ENCODE measurements around the gene TEX29. TPM values are rescaled to one million over a fixed set of nuclear protein-coding genes. Genes with fewer than 3 reads are reported as not detected.

Gene TEX29
- total and polyA plus RNA-seq, 9 of the 15 experiments (the other 6 are each of a cell fraction or from before 2014, with no cell fraction given), result 0.11 TPM; not detected in 7

DNA sequence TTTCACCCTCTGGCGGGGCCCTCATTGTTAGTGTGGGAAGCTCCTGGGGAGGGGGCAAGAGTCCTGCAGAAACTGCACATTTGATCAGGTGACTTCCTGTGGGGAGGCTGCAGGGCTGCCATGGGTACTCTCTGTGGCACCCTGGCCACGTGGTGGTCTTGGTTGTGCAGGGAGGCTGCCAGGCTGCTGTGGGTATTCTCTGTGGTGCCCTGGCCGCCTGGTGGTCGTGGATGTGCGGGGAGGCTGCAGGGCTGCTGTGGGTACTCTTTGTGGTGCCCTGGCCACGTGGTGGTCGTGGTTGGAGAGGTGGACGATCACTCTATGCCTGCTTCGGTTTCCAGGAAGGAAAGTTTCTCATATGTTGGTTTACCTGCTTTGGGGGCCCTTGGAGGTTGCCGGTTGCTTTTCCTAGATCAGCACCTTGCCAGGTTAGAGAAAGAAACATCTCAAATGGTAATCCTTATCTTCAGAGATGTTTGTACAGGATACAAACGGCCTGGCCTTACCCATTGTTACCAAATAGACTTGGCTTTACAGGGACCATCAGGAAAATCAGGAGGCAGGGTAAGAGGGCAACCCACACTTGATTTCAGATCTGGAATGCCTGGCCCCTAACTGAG is 22.9 kb downstream of the TEX29 start:
- in situ Hi-C loops (cut with MboI), result no loop called here
- Histone ChIP-seq H3K4me2 (ENCODE audit: insufficient read depth, low read length) (no peak overlapping the region), H4K20me1 (replicated peaks; ENCODE audit: control insufficient read depth, insufficient read depth, low read length) (no peaks in the 10 kb centered on the region), H2AFZ (ENCODE audit: low read depth, low read length) (no peak overlapping the region), H3K79me2 (ENCODE audit: control insufficient read depth, insufficient read depth, low read length) (no peaks in the 10 kb centered on the region), H3K27ac (ENCODE audit: extremely low read depth, low read depth, low read length) (no peak overlapping the region), H3K4me1 (replicated peaks in 1 of 2; ENCODE audit: control insufficient read depth in 2 of 2, insufficient read depth in 2 of 2, low read length in 2 of 2) (no peaks in the 10 kb centered on the region; a peak in 1 of 5 replicates), H3K9me1 (ENCODE audit: control insufficient read depth, insufficient read depth, low read length) (no peaks in the 10 kb centered on the region), H3K9me3 (replicated peaks; ENCODE audit: control insufficient read depth, insufficient read depth, low read depth, low read length) (no peaks in the 10 kb centered on the region), H3K27me3 (ENCODE audit: control insufficient read depth in 2 of 2, insufficient read depth in 2 of 2, low read length in 2 of 2) (peaks cover 3 to 66% of the 10 kb centered on the region in 2 experiments; a peak in 4 of 5 replicates), H3K36me3 (ENCODE audit: control insufficient read depth, insufficient read depth, low read length) (no peaks in the 10 kb centered on the region), H3K9ac (ENCODE audit: insufficient read depth in 1 of 2, low read depth in 2 of 2, low read length in 2 of 2) (no peak overlapping the region), H3K4me3 (no peak overlapping the region)
- no TSS peak for BruUV-seq (replicated peaks)
- no peak for DNase-seq (ENCODE audit: extremely low read depth in 1 of 4, low spot score in 3 of 4)
- ChIA-PET POLR2A (no interaction called here), CTCF (ENCODE audit: low intra/inter-chr PET ratio) (no interaction called here)
- WGBS (ENCODE audit: insufficient coverage, low coverage, missing lambda C conversion rate), result 0% methylated on average over 6 of the region's 11 CpGs
- no peak for TF ChIP-seq ZBTB1 (CRISPR knock-in tag; IDR thresholded peaks at IDR 0.05; ENCODE audit: borderline replicate concordance, low read depth)
- no peak for TF ChIP-seq RFX5 (IDR thresholded peaks at IDR 0.05; ENCODE audit: low read depth, low read length)
- TF ChIP-seq EGR1 (conservative IDR thresholded peaks at IDR 0.05), result no peak
- no peak for TF ChIP-seq E2F5 (CRISPR knock-in tag; IDR thresholded peaks at IDR 0.05)
- ATAC-seq, result no peak
- no peak for FAIRE-seq
- intact Hi-C loops (cut with micrococcal nuclease), result no loop called here

Data from K562 (cell line).